ENCODE measurements around the gene ARNT2. TPM values are rescaled to one million over a fixed set of nuclear protein-coding genes. Genes with fewer than 3 reads are reported as not detected.

ARNT2 gene
- total and polyA plus RNA-seq, 2 of the 13 experiments (the other 11 are each of a cell fraction or from before 2014, with no cell fraction given), result 0.69 to 1.7 TPM

DNA sequence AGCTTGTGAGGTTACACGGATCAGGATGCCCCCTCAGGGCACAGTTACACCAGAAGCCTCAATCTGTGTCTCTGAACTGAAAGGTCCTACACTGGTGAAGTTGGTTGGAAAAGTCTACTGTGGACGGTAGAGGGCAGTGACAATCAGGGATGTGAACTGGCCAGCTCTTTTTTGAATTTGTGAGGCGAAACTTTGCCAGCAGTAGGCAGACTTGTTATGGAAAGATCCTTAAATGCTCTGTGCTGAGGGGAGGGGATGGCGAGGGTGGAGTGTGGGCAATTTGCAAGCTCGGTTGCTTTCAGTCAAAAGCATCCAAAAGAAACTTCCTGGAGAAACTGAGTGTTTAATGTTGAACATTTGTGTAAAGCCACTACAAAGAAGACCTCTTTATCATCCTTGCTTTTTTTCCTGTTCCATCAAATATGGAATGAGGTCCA, 163.6 kb downstream of the ARNT2 start (continued):
- no peak for TF ChIP-seq ZNF792 (CRISPR knock-in tag; IDR thresholded peaks at IDR 0.05)
- TF ChIP-seq, protein P1, sequence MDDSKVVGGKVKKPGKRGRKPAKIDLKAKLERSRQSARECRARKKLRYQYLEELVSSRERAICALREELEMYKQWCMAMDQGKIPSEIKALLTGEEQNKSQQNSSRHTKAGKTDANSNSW (CRISPR knock-in tag; IDR thresholded peaks at IDR 0.05; ENCODE audit: borderline replicate concordance), result no peak

DNA sequence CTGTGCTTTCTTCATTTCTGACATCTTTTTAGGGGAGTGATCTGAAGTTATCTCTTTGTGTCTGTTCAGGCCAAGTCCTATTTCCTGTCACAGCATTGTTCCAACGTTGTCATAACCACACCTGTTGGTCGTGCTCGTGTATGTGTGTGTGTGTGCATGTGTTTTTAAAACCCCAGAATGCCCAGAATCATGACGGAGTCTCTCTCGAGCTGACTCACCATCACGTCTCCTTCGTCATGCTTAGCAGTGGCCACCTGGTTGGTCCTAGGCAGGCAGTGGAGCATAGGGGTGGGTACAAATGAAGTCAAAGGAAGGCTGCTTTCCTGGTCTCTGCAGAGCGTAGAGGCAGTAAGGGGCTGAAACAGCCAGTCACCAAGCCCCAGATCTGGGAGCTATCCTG, 164.1 kb downstream of the ARNT2 start:
- no peak overlapping the region for H3K4me2 ChIP-seq (ENCODE audit: low read depth, low read length)
- ATAC-seq (no peak), FAIRE-seq (no peak), DNase-seq (ENCODE audit: low spot score) (no peak)
- no TSS peak for BruUV-seq (replicated peaks)
- TF ChIP-seq ZNF251 (CRISPR knock-in tag; IDR thresholded peaks at IDR 0.05) (no peak), RORA (CRISPR knock-in tag; IDR thresholded peaks at IDR 0.05) (no peak), ZEB1 (IDR thresholded peaks at IDR 0.05; ENCODE audit: insufficient replicate concordance, low read depth) (no peak), ZNF879 (CRISPR knock-in tag; IDR thresholded peaks at IDR 0.05) (no peak), MYC (CRISPR knock-in tag; IDR thresholded peaks at IDR 0.05; ENCODE audit: borderline replicate concordance) (no peak), ZNF562 (CRISPR knock-in tag; IDR thresholded peaks at IDR 0.05; ENCODE audit: borderline replicate concordance) (no peak), ZNF766 (CRISPR knock-in tag; IDR thresholded peaks at IDR 0.05; ENCODE audit: borderline replicate concordance) (no peak), ELF4 (CRISPR knock-in tag; IDR thresholded peaks at IDR 0.05; ENCODE audit: borderline replicate concordance) (no peak), NFKBIZ (CRISPR knock-in tag; IDR thresholded peaks at IDR 0.05) (no peak), SUZ12 (IDR thresholded peaks at IDR 0.05; ENCODE audit: low read depth, low read length) (no peak), ELF3 (CRISPR knock-in tag; IDR thresholded peaks at IDR 0.05) (no peak), MAF1 (CRISPR knock-in tag; IDR thresholded peaks at IDR 0.05; ENCODE audit: borderline replicate concordance) (no peak), ZFP90 (CRISPR knock-in tag; IDR thresholded peaks at IDR 0.05; ENCODE audit: borderline replicate concordance) (no peak), FOXA3 (CRISPR knock-in tag; IDR thresholded peaks at IDR 0.05) (no peak)
- TF ChIP-seq, protein P2, sequence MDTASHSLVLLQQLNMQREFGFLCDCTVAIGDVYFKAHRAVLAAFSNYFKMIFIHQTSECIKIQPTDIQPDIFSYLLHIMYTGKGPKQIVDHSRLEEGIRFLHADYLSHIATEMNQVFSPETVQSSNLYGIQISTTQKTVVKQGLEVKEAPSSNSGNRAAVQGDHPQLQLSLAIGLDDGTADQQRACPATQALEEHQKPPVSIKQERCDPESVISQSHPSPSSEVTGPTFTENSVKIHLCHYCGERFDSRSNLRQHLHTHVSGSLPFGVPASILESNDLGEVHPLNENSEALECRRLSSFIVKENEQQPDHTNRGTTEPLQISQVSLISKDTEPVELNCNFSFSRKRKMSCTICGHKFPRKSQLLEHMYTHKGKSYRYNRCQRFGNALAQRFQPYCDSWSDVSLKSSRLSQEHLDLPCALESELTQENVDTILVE (CRISPR knock-in tag; IDR thresholded peaks at IDR 0.05), result no peak
- TF ChIP-seq, protein P3, sequence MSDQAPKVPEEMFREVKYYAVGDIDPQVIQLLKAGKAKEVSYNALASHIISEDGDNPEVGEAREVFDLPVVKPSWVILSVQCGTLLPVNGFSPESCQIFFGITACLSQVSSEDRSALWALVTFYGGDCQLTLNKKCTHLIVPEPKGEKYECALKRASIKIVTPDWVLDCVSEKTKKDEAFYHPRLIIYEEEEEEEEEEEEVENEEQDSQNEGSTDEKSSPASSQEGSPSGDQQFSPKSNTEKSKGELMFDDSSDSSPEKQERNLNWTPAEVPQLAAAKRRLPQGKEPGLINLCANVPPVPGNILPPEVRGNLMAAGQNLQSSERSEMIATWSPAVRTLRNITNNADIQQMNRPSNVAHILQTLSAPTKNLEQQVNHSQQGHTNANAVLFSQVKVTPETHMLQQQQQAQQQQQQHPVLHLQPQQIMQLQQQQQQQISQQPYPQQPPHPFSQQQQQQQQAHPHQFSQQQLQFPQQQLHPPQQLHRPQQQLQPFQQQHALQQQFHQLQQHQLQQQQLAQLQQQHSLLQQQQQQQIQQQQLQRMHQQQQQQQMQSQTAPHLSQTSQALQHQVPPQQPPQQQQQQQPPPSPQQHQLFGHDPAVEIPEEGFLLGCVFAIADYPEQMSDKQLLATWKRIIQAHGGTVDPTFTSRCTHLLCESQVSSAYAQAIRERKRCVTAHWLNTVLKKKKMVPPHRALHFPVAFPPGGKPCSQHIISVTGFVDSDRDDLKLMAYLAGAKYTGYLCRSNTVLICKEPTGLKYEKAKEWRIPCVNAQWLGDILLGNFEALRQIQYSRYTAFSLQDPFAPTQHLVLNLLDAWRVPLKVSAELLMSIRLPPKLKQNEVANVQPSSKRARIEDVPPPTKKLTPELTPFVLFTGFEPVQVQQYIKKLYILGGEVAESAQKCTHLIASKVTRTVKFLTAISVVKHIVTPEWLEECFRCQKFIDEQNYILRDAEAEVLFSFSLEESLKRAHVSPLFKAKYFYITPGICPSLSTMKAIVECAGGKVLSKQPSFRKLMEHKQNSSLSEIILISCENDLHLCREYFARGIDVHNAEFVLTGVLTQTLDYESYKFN (CRISPR knock-in tag; conservative IDR thresholded peaks at IDR 0.05), result no peak
- ChIA-PET CTCF (ENCODE audit: low intra/inter-chr PET ratio, low total read pairs) (interaction anchor here (1.4 to 4.3 kb wide), 3 partner anchors 128 to 402 kb away, joined by 10 to 65 read pairs (median 10); partner anchors contain the start of gene CEMIP), POLR2A (interaction anchor here (1.6 kb wide), 1 partner anchor 128 kb away, joined by 6 read pairs; the partner anchor contains the start of gene ABHD17C)
- no peaks in the 10 kb centered on the region for H3K9me3 ChIP-seq (ENCODE audit: low read length)
- no peaks in the 10 kb centered on the region for H4K20me1 ChIP-seq (ENCODE audit: insufficient read depth, low read length)
- H3K27ac ChIP-seq (ENCODE audit: extremely low read length, insufficient read depth, low read length), result no peak overlapping the region
- 57% methylated on average over 8 of the region's 8 CpGs for WGBS (ENCODE audit: low lambda C conversion rate)
- H3K4me3 ChIP-seq (replicated peaks in 1 of 3; ENCODE audit: insufficient read depth in 1 of 3, low read depth in 2 of 3, low read length in 3 of 3), result no peak overlapping the region
- no peak overlapping the region for H3K9ac ChIP-seq (ENCODE audit: insufficient read depth, low read depth, low read length)
- H3K4me1 ChIP-seq (ENCODE audit: insufficient read depth, low read length), result no peaks in the 10 kb centered on the region
- intact Hi-C loops (cut with micrococcal nuclease; ENCODE audit: unreplicated experiment) (loop anchor here (5.0 kb wide), 1 partner anchor 404 kb away; no protein-coding TSS in a partner anchor), in situ Hi-C loops (cut with HindIII; ENCODE audit: extremely low pct_ligation_motif_present, low pct_unique_long_range_greater_than_20kb) (loop anchor here (5.0 to 10.0 kb wide), 2 partner anchors 209 to 407 kb away; partner anchors contain the start of gene CEMIP)
- H3K79me2 ChIP-seq (ENCODE audit: insufficient read depth, low read length), result no peaks in the 10 kb centered on the region
- H3K36me3 ChIP-seq (replicated peaks in 1 of 2; ENCODE audit: control insufficient read depth in 1 of 2, insufficient read depth in 2 of 2, low read length in 2 of 2), result no peaks in the 10 kb centered on the region
- no peaks in the 10 kb centered on the region for H3K27me3 ChIP-seq (ENCODE audit: control insufficient read depth in 1 of 2, insufficient read depth in 2 of 2, low read length in 2 of 2)
- no peak overlapping the region for H2AFZ ChIP-seq (ENCODE audit: low read length)

Measured in HepG2 (cell line).